ENCODE measurements around the gene PPFIA4.
A peak's percentile ranks its signal among the peaks of the same experiment; 100 is the strongest.
"Not testable (repeated sequence)": the region's sequence is repeated elsewhere in the genome, so short reads cannot be mapped to it uniquely, and the experiment has no call there.

Gene PPFIA4

DNA sequence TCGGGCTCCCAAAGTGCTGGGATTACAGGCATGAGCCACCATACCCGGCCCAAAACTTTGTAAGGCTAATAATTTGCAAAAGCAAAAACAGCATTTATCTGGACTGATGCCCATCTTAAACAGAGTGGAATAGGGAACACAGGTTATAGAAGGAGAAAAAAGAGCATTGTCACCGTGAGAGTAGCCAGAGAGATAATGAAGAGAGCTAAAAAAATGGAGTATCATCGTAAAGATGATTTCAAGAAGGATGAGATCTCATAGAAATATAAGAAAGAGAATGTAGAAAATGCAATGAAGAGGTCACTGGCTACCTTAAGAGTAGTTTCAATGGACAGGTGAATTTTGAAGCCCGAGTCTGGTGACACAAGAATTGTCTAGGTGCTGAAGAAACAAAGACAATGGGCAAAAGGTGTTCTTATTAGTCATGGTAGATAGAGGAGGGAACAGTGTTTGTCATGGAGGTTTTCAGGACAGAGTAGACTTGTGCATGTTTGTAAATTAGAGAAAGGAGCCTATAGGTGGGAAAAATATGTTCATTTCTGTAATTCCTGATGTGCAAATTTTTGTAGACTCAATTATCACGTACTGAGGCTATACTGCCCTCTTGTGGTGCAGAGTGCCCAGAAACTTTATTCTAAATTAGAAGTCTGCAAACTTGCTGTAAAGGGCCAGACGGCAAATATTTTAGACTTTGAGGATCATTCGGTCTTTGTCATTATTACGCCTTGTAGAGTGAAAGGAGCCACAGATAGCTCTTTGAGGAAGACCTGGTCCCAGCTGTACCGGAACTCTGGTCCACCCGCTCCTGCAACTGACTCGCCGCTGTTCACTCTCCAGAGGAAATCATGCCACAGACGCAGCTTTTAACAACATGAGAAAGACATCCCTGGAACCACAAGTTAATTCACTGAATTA lies 27.2 kb upstream of the PPFIA4 start:
- H3K27ac ChIP-seq (ENCODE audit: low read depth, low read length): no peak overlapping the region
- no peaks in the 10 kb centered on the region for H3K4me1 ChIP-seq (ENCODE audit: control insufficient read depth, insufficient read depth, low read length)
- H3K27me3 ChIP-seq (ENCODE audit: control insufficient read depth, insufficient read depth, low read length): no peaks in the 10 kb centered on the region
- no peaks in the 10 kb centered on the region for H3K9me3 ChIP-seq (ENCODE audit: control insufficient read depth, insufficient read depth, low read depth, low read length)
- no peak overlapping the region for H3K4me3 ChIP-seq (ENCODE audit: low read depth, low read length)
- H3K9ac ChIP-seq (ENCODE audit: low read length): no peak overlapping the region
- H3K36me3 ChIP-seq (ENCODE audit: control insufficient read depth, insufficient read depth, low read length): no peaks in the 10 kb centered on the region

- Histone ChIP-seq H3K27ac (ENCODE audit: low read depth, low read length) (no peak overlapping the region), H3K9ac (ENCODE audit: low read length) (no peak overlapping the region), H3K36me3 (ENCODE audit: control insufficient read depth, insufficient read depth, low read length) (no peaks in the 10 kb centered on the region), H3K4me3 (ENCODE audit: low read depth, low read length) (no peak overlapping the region), H3K4me1 (ENCODE audit: control insufficient read depth, insufficient read depth, low read length) (peaks cover 5% of the 10 kb centered on the region; the same call in 1 of the 2 replicates), H3K9me3 (ENCODE audit: control insufficient read depth, insufficient read depth, low read depth, low read length) (no peaks in the 10 kb centered on the region), H3K27me3 (ENCODE audit: control insufficient read depth, insufficient read depth, low read length) (no peaks in the 10 kb centered on the region)
Observed at GRCh38 chr1:203000217-203000944, 25.9 kb upstream of the PPFIA4 start.

- no peaks in the 10 kb centered on the region for H3K27me3 ChIP-seq (ENCODE audit: control insufficient read depth, insufficient read depth, low read length)
- no peaks in the 10 kb centered on the region for H3K9me3 ChIP-seq (ENCODE audit: control insufficient read depth, insufficient read depth, low read depth, low read length)
- no peak overlapping the region for H3K9ac ChIP-seq (ENCODE audit: low read length)
- H3K4me3 ChIP-seq (ENCODE audit: low read depth, low read length): no peak overlapping the region
- peaks cover 12% of the 10 kb centered on the region for H3K4me1 ChIP-seq (ENCODE audit: control insufficient read depth, insufficient read depth, low read length)
- H3K27ac ChIP-seq (ENCODE audit: low read depth, low read length): no peak overlapping the region
- H3K36me3 ChIP-seq (ENCODE audit: control insufficient read depth, insufficient read depth, low read length): no peaks in the 10 kb centered on the region
Observed at GRCh38 chr1:203001986-203002385, 24.3 kb upstream of the PPFIA4 start.

GRCh38 chr1:203002951-203003350 lies 23.3 kb upstream of the PPFIA4 start:
- no peak overlapping the region for H3K9ac ChIP-seq (ENCODE audit: low read length)
- no peaks in the 10 kb centered on the region for H3K36me3 ChIP-seq (ENCODE audit: control insufficient read depth, insufficient read depth, low read length)
- no peaks in the 10 kb centered on the region for H3K27me3 ChIP-seq (ENCODE audit: control insufficient read depth, insufficient read depth, low read length)
- H3K4me3 ChIP-seq (ENCODE audit: low read depth, low read length): no peak overlapping the region
- H3K27ac ChIP-seq (ENCODE audit: low read depth, low read length): no peak overlapping the region
- peaks cover 12% of the 10 kb centered on the region for H3K4me1 ChIP-seq (ENCODE audit: control insufficient read depth, insufficient read depth, low read length)
- H3K9me3 ChIP-seq (ENCODE audit: control insufficient read depth, insufficient read depth, low read depth, low read length): no peaks in the 10 kb centered on the region

GRCh38 chr1:203005395-203006142 lies 20.7 kb upstream of the PPFIA4 start:
- not testable (repeated sequence) for H3K27me3 ChIP-seq (ENCODE audit: control insufficient read depth, insufficient read depth, low read length); H3K9me3 ChIP-seq (ENCODE audit: control insufficient read depth, insufficient read depth, low read depth, low read length)
- peak overlapping the region; percentile 94 for H3K27ac ChIP-seq (ENCODE audit: low read depth, low read length)
- H3K4me3 ChIP-seq (ENCODE audit: low read depth, low read length): peak overlapping the region; percentile 77
- H3K36me3 ChIP-seq (ENCODE audit: control insufficient read depth, insufficient read depth, low read length): peaks cover 21% of the 10 kb centered on the region
- peak overlapping the region; percentile 92 for H3K9ac ChIP-seq (ENCODE audit: low read length)
- H3K4me1 ChIP-seq (ENCODE audit: control insufficient read depth, insufficient read depth, low read length): peaks cover 12% of the 10 kb centered on the region

DNA sequence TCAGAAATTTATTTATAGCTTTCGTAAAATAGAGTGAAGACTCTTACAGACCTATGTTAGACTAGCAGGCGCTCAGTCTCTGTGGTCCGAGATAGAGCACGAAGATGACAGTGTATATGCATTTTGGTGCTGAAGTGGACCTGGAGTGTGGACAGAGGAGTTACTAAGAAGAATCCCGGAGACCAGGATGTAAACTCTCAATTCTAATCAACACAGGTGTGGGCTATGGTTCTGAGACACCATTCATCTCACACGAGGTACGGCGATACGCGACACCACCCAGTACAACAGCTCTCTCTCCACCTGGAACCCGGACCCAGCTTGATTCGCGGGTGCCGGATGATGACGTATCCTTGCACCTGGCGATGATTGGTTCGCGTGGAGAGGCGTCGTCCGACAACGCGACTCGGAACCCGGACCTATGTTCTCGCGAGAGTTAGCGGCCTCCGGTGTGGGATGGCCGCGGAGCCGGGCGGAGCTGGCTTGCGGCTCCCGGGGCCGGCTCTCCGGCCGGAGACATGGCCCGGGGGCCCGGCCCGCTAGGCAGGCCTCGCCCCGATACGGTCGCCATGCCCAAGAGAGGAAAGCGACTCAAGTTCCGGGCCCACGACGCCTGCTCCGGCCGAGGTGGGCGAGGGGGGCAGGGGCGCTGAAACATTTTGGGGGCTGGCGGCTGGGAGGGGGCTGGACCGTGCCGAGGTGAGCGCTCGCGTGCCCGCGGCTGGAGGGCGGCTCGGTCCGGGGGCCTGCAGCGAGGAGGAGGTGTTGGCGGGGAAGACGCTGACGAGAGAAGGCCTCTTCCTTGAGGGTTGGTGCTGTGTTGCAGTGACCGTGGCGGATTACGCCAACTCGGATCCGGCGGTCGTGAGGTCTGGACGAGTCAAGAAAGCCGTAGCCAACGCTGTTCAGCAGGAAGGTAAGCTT lies 19.1 kb upstream of the PPFIA4 start, which contains the start of gene TMEM183A:
TSS of gene TMEM183A (plus strand) at position 427 of the 924 bp plus-strand sequence. CDS start at position 519, 92 bp downstream.
- Histone ChIP-seq H3K36me3 (ENCODE audit: control insufficient read depth, insufficient read depth, low read length) (peaks cover 36% of the 10 kb centered on the region), H3K4me1 (ENCODE audit: control insufficient read depth, insufficient read depth, low read length) (peaks cover 12% of the 10 kb centered on the region), H3K4me3 (ENCODE audit: low read depth, low read length) (peak within 1 kb of the TSS; percentile 77), H3K27me3 (ENCODE audit: control insufficient read depth, insufficient read depth, low read length) (no peaks in the 10 kb centered on the region), H3K27ac (ENCODE audit: low read depth, low read length) (peak within 1 kb of the TSS; percentile 94), H3K9me3 (ENCODE audit: control insufficient read depth, insufficient read depth, low read depth, low read length) (no peaks in the 10 kb centered on the region), H3K9ac (ENCODE audit: low read length) (peak within 1 kb of the TSS; percentile 92)

GRCh38 chr1:203009185-203009584 lies 17.1 kb upstream of the PPFIA4 start:
- Histone ChIP-seq H3K36me3 (ENCODE audit: control insufficient read depth, insufficient read depth, low read length) (peaks cover 55% of the 10 kb centered on the region), H3K4me3 (ENCODE audit: low read depth, low read length) (no peak overlapping the region), H3K4me1 (ENCODE audit: control insufficient read depth, insufficient read depth, low read length) (peaks cover 12% of the 10 kb centered on the region), H3K9ac (ENCODE audit: low read length) (no peak overlapping the region), H3K9me3 (ENCODE audit: control insufficient read depth, insufficient read depth, low read depth, low read length) (no peaks in the 10 kb centered on the region), H3K27ac (ENCODE audit: low read depth, low read length) (no peak overlapping the region), H3K27me3 (ENCODE audit: control insufficient read depth, insufficient read depth, low read length) (no peaks in the 10 kb centered on the region)

DNA sequence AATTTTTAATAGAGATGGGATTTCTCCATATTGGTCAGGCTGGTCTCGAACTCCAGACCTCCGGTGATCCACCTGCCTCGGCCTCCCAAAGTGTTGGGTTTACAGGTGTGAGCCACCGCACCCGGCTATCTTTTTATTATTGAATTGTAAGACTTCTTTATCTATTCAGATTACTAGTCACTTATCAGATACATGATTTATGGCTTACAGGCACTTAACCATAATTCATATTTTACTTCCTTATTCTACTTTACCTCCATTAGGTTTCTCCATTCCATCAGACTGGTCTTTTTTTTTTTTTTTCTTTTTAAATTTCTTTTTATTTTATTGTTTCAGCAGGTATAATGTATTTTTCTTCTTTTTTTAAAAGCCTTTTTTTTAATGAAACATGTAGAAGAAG lies 14.7 kb upstream of the PPFIA4 start:
- Histone ChIP-seq H3K27me3 (ENCODE audit: control insufficient read depth, insufficient read depth, low read length) (no peaks in the 10 kb centered on the region), H3K36me3 (ENCODE audit: control insufficient read depth, insufficient read depth, low read length) (peaks cover 79% of the 10 kb centered on the region), H3K9me3 (ENCODE audit: control insufficient read depth, insufficient read depth, low read depth, low read length) (no peaks in the 10 kb centered on the region)

DNA sequence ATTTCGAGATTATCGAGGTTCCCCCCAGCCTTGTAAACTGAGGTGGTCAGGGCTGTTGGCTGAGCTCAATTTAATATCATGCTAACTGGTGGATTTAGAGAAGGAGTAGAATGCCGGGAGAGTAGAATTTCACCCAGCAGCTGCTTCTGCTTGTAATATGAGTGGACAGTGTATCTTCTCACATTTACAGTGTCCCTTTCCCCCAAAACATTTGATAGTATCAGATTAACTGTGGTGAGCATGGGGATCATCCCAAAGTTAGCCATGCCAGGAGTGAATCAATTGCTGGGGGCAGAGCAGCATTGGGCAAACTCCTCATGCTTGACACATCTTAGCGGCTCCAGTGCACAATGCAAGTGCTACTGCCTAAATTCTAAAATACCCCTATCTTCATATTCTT lies 9.2 kb upstream of the PPFIA4 start:
- no peaks in the 10 kb centered on the region for H3K27me3 ChIP-seq (ENCODE audit: control insufficient read depth, insufficient read depth, low read length)
- no peaks in the 10 kb centered on the region for H3K4me1 ChIP-seq (ENCODE audit: control insufficient read depth, insufficient read depth, low read length)
- H3K9me3 ChIP-seq (ENCODE audit: control insufficient read depth, insufficient read depth, low read depth, low read length): no peaks in the 10 kb centered on the region
- peaks cover 98% of the 10 kb centered on the region for H3K36me3 ChIP-seq (ENCODE audit: control insufficient read depth, insufficient read depth, low read length)
- H3K27ac ChIP-seq (ENCODE audit: low read depth, low read length): no peak overlapping the region
- no peak overlapping the region for H3K9ac ChIP-seq (ENCODE audit: low read length)
- H3K4me3 ChIP-seq (ENCODE audit: low read depth, low read length): no peak overlapping the region

More for the DNA sequence above, 14.7 kb upstream of the PPFIA4 start:
- Histone ChIP-seq H3K9ac (ENCODE audit: low read length) (no peak overlapping the region), H3K4me1 (ENCODE audit: control insufficient read depth, insufficient read depth, low read length) (no peaks in the 10 kb centered on the region; the same call in 1 of the 2 replicates), H3K27ac (ENCODE audit: low read depth, low read length) (no peak overlapping the region), H3K4me3 (ENCODE audit: low read depth, low read length) (no peak overlapping the region)

- Histone ChIP-seq H3K27ac (ENCODE audit: low read depth, low read length) (no peak overlapping the region), H3K9me3 (ENCODE audit: control insufficient read depth, insufficient read depth, low read depth, low read length) (no peaks in the 10 kb centered on the region), H3K9ac (ENCODE audit: low read length) (no peak overlapping the region), H3K4me3 (ENCODE audit: low read depth, low read length) (no peak overlapping the region), H3K4me1 (ENCODE audit: control insufficient read depth, insufficient read depth, low read length) (no peaks in the 10 kb centered on the region), H3K27me3 (ENCODE audit: control insufficient read depth, insufficient read depth, low read length) (no peaks in the 10 kb centered on the region), H3K36me3 (ENCODE audit: control insufficient read depth, insufficient read depth, low read length) (peaks cover 98% of the 10 kb centered on the region)
Observed at GRCh38 chr1:203017692-203018091, 8.6 kb upstream of the PPFIA4 start.
